GM19099 (cell line): ENCODE results near the gene IL17A.

Experiments used
- POLR2A ChIP-seq: IDR thresholded peaks from 3 replicates; pipeline ENCODE4 v1.6.1; 2011; ENCODE audit warnings: low read depth; ENCODE audit not compliant: insufficient read length; ENCODE audit errors: extremely low read depth

IL17A gene

DNA sequence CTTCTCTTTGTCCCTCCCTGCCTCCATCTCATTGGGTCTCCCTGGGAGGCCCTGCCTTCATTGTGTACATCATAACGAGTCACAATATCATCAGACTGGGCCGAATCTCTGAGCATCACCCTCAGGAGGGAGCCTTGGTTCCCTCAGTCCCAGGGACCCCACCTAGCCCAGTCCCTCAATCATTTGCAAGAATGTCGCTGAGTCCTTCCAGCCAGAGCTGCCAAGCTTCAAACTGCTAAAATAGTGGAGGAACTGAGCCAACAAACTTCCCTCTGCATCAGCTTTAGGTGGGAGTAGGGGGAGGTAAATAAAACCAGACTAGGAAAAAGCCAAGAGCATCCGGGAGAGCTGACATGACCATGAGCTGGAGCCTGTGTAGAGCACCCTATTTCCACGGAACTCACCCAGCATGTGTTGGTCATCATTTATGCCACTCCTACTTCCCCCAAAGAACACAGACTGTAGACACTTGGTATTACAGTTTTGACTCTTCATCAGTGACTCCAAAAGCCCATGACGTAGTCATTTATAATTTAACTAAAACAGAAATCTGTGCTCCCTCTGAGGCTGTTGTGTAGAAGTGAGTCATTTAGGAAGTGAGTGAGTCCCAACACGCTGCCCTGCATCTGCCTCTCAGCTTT is 28.8 kb upstream of the IL17A start:
- TF ChIP-seq POLR2A = no peak

GRCh38 chr6:52160472-52161104 is 25.6 kb upstream of the IL17A start:
- no peak for TF ChIP-seq POLR2A

DNA sequence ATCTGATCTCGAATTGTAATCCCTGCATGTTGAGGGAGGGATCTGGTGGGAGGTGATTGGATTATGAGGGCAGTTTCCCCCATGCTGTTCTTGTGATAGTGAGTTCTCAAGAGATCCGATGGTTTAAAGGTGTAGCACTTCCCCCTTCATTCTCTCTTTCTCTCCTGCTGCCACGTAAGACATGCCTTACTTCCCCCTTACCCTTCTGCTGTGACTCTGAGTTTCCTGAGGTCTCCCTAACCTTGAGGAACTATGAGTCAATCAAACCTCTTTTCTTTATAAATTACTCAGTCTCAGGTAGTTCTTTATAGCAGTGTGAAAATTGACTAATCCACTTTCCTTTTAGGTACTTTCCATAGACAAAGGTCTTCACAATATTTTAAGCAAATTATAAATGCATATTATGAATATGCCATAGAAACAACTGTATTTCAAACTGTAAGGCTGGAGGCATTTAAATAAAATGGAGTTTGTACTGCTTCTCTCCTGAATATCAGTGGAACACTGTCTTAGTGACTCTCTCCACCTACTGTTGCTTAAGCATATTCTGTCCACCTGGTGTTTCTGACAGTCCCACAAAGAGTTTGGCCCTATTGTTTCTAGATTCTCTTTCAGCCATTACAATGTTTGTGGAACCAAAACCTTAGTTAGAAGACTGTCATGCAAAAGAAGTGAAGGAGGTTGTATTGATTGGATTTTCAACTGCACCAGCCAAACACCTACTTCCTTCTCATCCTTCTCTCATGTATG is 24.3 kb upstream of the IL17A start:
- no peak for TF ChIP-seq POLR2A

- TF ChIP-seq POLR2A = no peak
Measured at GRCh38 chr6:52162940-52163908, 23.0 kb upstream of the IL17A start.

DNA sequence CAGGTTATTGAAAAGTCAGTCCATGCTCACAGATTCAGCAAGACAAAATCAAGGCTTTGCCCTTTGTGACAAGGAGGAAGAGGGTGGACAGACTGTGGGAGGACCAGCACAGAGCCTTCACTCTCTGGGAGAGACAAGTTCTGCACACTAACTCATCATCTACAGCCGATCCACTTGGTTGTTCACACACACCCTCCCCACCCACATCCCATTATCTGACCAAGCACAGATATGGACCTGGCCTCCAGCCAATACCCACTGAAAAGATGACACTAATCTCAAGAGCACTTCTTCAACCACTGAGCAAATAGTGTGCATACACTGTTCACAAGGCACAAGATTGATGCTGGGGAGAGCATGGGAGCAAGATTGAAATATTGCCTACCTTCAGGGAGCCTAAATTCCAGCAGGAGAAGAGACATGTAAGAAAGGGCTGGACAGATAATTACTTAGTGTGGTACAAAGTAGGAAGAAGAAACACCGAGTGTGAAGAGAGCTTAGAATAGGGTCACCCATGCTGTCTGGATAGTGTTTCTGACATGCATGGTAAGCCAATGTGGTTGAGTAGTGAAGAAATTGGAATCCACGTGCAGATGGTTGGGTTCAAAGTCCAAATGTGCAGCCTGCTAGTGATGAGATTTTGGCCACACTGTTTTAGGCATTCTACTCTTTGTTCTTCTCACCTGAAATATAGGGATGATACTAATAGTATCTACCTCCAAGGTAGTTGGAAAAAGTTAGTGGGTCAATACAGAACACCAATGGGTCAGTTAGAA is 21.7 kb upstream of the IL17A start:
- TF ChIP-seq POLR2A = no peak

GRCh38 chr6:52167267-52167666 is 18.9 kb upstream of the IL17A start:
- TF ChIP-seq POLR2A = no peak

- TF ChIP-seq POLR2A = no peak
Measured at GRCh38 chr6:52174118-52174517, 12.1 kb upstream of the IL17A start.

- no peak for TF ChIP-seq POLR2A
Measured at GRCh38 chr6:52176550-52176949, 9.6 kb upstream of the IL17A start.

DNA sequence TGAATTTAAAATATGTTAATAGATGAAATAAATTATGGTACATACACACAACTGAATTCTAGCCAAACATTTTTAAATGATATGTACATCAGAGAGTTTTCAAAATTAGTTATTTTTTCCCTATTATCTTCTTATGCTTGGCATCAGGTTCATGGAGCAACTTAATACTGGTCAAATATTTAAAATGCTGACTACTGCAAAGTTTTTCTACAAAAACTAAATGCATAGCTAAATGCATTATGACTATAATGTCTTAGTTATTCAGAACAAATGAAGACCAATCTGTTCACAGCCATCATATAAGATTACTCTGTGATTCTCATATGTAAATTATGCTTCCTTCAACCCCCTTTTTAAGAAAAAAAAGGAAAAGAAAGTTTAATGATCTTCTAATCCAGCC is 8.2 kb upstream of the IL17A start:
- TF ChIP-seq POLR2A = no peak

- no peak for TF ChIP-seq POLR2A
Measured at GRCh38 chr6:52180787-52181558, 5.2 kb upstream of the IL17A start.

- no peak for TF ChIP-seq POLR2A
Measured at GRCh38 chr6:52183131-52183713, 3.0 kb upstream of the IL17A start.

DNA sequence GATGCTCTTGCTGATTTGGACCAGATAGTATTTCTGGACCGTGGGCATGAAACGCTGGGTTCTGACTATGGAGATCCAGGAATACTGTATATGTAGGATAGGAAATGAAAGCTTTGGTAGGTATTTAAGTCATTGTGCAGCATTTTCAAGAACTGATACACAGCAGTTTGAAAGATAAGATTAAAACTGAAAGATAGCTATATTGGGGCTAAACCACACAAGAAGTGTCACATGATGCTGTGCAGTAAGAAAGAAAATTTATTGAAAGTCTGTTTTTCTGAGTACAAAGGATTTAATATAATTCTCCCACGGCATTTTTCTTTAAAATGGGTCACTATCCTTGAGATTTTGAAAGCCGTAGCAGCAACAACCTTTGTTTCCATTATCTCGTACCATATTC is 305 bp downstream of the IL17A start:
- TF ChIP-seq POLR2A = no peak

- TF ChIP-seq POLR2A = no peak
Measured at GRCh38 chr6:52187098-52187497, 923 bp downstream of the IL17A start.

DNA sequence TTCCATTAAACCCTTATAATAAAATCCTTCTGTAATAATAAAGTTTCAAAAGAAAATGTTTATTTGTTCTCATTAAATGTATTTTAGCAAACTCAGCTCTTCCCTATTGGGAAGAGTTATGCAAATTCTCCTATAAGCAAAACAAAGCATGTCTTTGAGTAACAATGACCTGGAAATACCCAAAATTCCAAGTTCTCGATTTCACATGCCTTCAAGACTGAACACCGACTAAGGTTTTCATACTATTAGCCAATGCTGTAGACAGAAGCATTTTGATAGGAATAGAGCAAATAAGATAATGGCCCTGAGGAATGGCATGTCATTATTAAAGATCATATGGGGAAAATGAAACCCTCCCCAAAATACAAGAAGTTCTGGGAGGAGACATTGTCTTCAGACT is 3.8 kb downstream of the IL17A start:
- no peak for TF ChIP-seq POLR2A

DNA sequence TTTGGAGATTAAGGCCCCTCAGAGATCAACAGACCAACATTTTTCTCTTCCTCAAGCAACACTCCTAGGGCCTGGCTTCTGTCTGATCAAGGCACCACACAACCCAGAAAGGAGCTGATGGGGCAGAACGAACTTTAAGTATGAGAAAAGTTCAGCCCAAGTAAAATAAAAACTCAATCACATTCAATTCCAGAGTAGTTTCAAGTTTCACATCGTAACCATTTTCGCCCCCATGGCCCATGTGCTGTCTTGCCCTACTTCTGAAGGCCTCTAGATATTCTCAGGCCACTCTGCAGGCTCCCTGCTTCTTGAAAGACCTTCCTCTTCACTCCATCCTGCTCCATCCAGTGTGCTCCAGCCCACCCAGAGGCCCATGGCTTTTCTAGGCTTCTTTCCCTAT is 4.2 kb downstream of the IL17A start:
- TF ChIP-seq POLR2A = no peak
